GM12873 (cell line): ENCODE measurements around the gene UTS2R.

Experiments used
- CTCF ChIP-seq: IDR thresholded peaks from 2 replicates; pipeline ENCODE4 v1.5.1; 2012; ENCODE audit warnings: low read depth, mild to moderate bottlenecking, moderate library complexity, low read length, control low read depth; ENCODE audit not compliant: insufficient read depth; ENCODE audit errors: missing control alignments

Gene UTS2R

GRCh38 chr17:82411396-82412053 is 40.0 kb downstream of the UTS2R start:
- no peak for TF ChIP-seq CTCF

- no peak for TF ChIP-seq CTCF
Measured at GRCh38 chr17:82412535-82413520, 41.3 kb downstream of the UTS2R start.

- TF ChIP-seq CTCF = peak; percentile 70
Measured at GRCh38 chr17:82414548-82415281, 43.1 kb downstream of the UTS2R start.

GRCh38 chr17:82415336-82415735 is 43.8 kb downstream of the UTS2R start:
- no peak for TF ChIP-seq CTCF

GRCh38 chr17:82415786-82416185 is 44.2 kb downstream of the UTS2R start:
- TF ChIP-seq CTCF = no peak

GRCh38 chr17:82416264-82416663 is 44.7 kb downstream of the UTS2R start:
- no peak for TF ChIP-seq CTCF

- TF ChIP-seq CTCF = peak; percentile 29
Measured at GRCh38 chr17:82416771-82417170, 45.2 kb downstream of the UTS2R start.
